Testis (tissue), 2 donors: ENCODE measurements around the gene MCM5.
"Not testable (repeated sequence)": the region's sequence is repeated elsewhere in the genome, so short reads cannot be mapped to it uniquely, and the experiment has no call there.

Source experiments
- POLR2A ChIP-seq: fragments of 450-650 bp; IDR thresholded peaks from one replicate; pipeline ENCODE4 v1.6.1; 2017; ENCODE audit warnings: antibody characterized with exemption, mild to moderate bottlenecking, moderate library complexity
- TF ChIP-seq, protein P1 (sequence below), 3 experiments: fragments of 450-650 bp in 2 of 3; fragments of 200-600 bp in 1 of 3; sonication (generic) in 1 of 3; IDR thresholded peaks; one replicate each; pipeline ENCODE4 v1.5.1; 2016 to 2019; ENCODE audit warnings: antibody characterized with exemption in 3 of 3, mild to moderate bottlenecking in 2 of 3, moderate library complexity in 1 of 3

DNA sequence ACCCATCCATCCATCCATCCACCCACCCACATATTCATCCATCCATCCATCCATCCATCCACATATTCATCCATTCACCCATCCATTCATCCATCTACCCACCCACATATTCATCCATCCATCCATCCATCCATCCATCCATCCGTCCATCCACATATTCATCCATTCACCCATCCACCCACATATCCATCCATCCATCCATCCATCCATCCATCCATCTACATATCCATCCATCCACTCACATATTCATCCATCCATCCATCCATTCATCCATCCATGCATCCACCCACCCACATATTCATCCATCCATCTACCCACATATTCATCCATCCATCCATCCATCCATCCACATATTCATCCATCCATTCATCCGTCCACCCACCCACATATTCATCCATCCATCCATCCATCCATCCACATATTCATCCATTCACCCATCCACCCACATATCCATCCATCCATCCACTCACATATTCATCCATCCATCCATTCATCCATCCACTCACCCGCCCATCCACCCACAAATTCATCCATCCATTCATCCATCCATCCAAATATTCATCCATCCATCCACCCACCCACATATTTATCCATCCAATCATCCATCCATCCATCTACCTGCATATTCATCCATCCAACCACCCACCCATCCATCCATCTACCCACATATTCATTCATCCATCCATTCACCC lies 38.9 kb downstream of the MCM5 start:
- TF ChIP-seq POLR2A = not testable (repeated sequence)
- TF ChIP-seq, protein P1, sequence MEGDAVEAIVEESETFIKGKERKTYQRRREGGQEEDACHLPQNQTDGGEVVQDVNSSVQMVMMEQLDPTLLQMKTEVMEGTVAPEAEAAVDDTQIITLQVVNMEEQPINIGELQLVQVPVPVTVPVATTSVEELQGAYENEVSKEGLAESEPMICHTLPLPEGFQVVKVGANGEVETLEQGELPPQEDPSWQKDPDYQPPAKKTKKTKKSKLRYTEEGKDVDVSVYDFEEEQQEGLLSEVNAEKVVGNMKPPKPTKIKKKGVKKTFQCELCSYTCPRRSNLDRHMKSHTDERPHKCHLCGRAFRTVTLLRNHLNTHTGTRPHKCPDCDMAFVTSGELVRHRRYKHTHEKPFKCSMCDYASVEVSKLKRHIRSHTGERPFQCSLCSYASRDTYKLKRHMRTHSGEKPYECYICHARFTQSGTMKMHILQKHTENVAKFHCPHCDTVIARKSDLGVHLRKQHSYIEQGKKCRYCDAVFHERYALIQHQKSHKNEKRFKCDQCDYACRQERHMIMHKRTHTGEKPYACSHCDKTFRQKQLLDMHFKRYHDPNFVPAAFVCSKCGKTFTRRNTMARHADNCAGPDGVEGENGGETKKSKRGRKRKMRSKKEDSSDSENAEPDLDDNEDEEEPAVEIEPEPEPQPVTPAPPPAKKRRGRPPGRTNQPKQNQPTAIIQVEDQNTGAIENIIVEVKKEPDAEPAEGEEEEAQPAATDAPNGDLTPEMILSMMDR (IDR thresholded peaks at IDR 0.05) = not testable (repeated sequence)
